Suppressor macrophage (primary cell): ENCODE measurements around the gene CLEC12A.
A peak's percentile ranks its signal among the peaks of the same experiment; 100 is the strongest.
"Not testable (repeated sequence)": the region's sequence is repeated elsewhere in the genome, so short reads cannot be mapped to it uniquely, and the experiment has no call there.

Experiments
- DNase-seq, 4 experiments: peaks; one replicate each; pipeline ENCODE4 v3.0.0-alpha.2; 2020 to 2022

Gene CLEC12A

GRCh38 chr12:9973949-9974348, 2.7 kb downstream of the CLEC12A start:
- peak; percentile 27 to 67 (median 46) for DNase-seq

DNA sequence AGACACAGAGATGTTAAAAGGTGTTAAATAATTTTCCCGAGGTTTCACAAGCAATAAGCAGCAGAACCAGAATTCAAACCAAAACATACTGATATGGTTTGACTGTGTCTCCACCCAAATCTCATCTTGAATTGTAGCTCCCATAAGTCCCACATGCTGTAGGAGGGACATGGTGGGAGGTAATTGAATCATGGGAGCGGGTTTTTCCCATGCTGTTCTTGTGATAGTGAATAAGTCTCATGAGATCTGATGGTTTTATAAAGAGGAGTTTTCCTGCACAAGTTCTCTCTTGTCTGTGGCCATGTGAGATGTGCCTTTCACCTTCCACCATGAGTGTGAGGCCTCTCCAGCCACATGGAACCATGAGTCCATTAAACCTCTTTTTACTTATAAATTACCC, 3.5 kb downstream of the CLEC12A start:
- DNase-seq: peak in 2 of 4 experiments; percentile 19 to 30

- no peak for DNase-seq
Measured at GRCh38 chr12:9975614-9976013, 4.4 kb downstream of the CLEC12A start.

- DNase-seq: not testable (repeated sequence)
Measured at GRCh38 chr12:9976626-9977025, 5.4 kb downstream of the CLEC12A start.

DNA sequence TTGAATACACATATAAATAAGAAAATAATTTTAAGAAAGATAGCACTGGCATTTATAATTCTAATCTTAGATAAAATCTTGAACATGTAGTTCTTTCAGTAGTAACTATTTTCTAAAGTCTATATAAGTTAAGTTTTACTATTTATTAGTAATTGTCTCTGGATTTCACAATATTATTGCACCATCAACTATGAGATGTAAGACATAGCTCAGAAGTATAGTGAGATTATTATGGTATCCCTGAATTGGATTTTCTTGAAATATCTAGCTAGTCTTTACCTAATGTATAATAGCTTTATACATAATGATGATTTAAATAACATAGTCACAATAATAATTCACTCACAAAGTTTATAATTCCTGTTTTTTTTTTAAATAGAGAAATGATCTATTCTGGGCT, 6.7 kb downstream of the CLEC12A start:
- DNase-seq: peak in 2 of 4 experiments; percentile 57 to 64

DNA sequence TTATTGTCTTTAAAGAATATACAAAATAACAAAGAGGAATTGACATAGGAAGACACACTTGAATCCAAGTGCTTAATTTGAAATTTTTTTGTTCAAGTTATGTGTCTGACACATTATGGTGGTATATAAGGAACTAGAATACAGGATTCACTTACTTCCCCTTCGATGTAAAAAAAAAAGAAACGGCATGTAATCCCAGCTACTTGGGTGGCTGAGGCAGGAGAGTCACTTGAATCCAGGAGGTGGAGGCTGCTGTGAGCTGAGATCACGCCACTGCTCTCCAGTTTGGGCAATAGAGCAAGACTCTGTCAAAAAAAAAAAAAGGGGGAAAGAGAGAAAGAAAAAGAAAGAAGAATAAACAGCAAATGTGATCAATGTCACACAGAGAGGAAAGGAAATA, 8.9 kb downstream of the CLEC12A start:
- peak in 3 of 4 experiments; percentile 55 to 71 (median 61) for DNase-seq

DNA sequence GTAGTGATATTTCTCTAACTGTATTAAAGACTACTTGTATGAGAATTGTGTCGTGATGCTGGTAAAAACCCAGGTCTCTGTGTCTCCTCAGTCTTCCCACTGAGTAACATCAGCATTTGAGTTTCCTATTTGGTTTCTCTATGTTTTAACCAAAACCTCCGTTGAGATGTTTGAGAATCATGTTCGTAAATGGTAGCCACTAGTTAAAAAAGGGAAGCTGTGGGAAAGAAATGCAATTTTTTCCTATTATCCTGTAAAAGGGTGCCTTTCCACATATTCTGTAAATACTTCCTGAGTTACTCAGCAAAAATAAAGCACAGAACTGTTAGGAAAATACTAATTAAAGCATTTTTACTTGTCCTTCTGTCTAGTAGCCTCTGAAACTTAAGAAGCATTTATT, 20.7 kb downstream of the CLEC12A start:
- DNase-seq: peak; percentile 13 to 61 (median 42)

- peak in 3 of 4 experiments; percentile 33 to 52 (median 41) for DNase-seq
Measured at GRCh38 chr12:9992296-9992695, 21.1 kb downstream of the CLEC12A start.

DNA sequence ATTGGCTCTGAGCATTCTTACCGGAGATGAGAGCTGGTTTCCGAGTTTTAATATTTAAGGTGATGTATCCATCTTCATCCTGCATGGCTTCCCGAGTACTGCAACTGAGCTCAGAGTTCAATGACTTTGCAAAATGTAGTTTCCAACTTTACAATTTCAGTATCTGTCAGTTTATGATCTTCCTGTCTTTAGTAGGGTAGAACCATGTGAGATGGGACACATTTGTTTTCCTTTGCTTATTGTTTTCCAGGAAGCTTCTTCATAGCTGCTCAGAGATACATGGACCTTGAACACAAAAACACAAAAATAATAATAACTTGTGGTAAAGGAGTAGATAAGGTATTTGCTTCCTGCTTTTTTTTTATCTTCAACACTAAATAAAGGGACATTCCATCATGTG, 27.8 kb downstream of the CLEC12A start, which contains the start of gene CLEC1B:
Gene CLEC1B, minus strand, starts transcription at position 106 of the 400 bp plus-strand sequence. Its CDS starts 21 bp downstream, at position 85.
- no peak for DNase-seq

GRCh38 chr12:10001171-10001776, 30.1 kb downstream of the CLEC12A start:
- DNase-seq: no peak

GRCh38 chr12:10012630-10013330, 41.6 kb downstream of the CLEC12A start:
- DNase-seq: no peak

DNA sequence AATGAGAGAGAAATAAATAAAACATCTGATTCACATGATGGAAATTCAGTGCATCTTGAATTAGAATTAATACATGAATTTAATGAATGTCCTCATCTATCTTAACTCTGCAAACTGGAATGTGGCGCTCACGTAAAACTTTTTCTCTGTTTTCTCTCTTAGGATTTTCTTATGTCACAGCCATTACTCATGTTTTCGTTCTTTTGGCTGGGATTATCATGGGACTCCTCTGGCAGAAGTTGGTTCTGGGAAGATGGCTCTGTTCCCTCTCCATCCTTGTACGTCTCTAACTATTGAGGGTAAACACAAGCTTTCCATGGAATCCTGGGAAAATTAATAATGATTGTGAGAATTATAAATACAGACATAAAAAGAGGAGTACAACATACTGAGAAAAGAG, 44.2 kb downstream of the CLEC12A start:
- DNase-seq: no peak

DNA sequence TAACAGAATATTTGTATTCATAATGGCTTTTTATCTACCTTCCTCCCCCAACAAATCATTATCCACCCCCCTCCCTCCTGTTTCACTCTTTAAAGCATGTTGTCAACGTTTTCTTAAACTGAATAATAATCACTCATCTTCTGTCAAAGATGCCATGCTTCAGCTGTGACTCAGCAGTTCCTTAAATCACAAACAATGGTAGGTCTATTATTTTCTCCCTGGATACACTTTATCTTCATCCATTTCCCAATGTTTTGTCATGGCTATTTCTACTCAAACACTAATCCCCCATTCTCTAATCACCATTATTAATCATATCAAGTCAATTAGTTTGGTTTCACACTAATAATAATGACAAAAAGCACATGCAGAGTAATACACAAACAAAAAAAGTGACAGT, 45.7 kb downstream of the CLEC12A start:
- DNase-seq: peak in 1 of 4 experiments; percentile 15

DNA sequence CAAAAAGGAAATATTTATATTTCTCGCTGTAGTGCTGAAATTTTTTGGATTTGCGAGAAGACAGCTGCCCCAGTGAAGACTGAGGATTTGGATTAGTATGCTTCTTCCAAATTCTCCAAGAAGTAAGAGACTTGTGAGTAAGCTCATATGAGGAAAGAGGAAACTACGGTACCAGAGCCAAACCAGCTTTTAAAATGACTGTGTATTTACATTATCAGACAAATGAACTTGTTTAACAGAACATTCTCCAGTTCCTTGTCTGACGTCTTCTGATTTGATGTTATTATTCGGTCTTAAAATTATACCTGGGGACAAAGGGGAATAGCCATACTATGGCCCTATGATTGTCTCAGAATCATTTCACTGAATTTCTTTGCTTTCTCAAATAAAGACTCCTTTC, 47.2 kb downstream of the CLEC12A start:
- DNase-seq: peak; percentile 28 to 66 (median 50)

GRCh38 chr12:10021342-10021741, 50.1 kb downstream of the CLEC12A start:
- no peak for DNase-seq

- DNase-seq: peak in 2 of 4 experiments; percentile 14 to 40
Measured at GRCh38 chr12:10025236-10025635, 54.0 kb downstream of the CLEC12A start.

DNA sequence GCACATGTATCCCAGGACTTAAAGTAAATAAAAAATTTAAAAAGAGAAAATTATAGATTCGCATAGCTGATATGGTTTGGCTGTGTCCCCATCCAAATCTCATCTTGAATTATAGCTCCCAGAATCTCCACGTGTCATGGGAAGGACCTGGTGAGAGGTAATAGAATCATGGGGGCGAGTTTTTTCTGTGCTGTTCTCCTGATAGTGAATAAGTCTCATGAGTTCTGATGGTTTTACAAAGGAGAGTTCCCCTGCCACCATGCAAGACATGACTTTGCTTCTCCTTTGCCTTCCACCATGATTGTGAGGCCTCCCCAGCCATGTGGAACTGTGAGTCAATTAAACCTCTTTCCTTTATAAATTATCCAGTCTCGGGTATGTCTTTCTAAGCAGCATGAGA, 55.5 kb downstream of the CLEC12A start:
- DNase-seq: peak in 3 of 4 experiments; percentile 13 to 51 (median 40)

- peak in 2 of 4 experiments; percentile 16 to 21 for DNase-seq
Measured at GRCh38 chr12:10027311-10027710, 56.1 kb downstream of the CLEC12A start.

- peak; percentile 88 to 99 (median 94) for DNase-seq
Measured at GRCh38 chr12:10027721-10028120, 56.5 kb downstream of the CLEC12A start.

- no peak for DNase-seq
Measured at GRCh38 chr12:10030446-10030845, 59.2 kb downstream of the CLEC12A start, which contains the start of gene CLEC9A. CLEC9A (plus strand) TSS chr12:10030682; CDS start chr12:10052688, 22,006 bp downstream.

DNA sequence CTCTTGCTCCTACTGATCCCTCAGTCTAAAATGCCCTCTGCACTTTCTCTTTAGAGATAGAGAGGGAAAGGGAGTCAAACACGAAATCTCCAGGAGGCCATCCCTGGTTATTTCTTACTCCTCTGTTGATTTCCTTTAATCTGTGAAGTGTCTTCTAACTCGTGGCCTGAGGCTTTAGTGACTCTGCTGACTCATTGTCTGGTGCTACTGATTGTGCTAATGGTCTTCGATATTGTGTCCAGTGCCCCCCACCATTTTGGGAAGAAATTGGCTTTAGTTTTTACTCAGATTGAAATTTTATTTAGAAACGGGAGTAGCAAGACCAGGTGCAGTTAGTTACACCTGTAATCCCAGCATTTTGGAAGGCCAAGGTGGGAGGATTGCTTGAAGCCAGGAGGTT, 60.1 kb downstream of the CLEC12A start:
- peak; percentile 15 to 55 (median 40) for DNase-seq

GRCh38 chr12:10031771-10032175, 60.6 kb downstream of the CLEC12A start:
- peak in 1 of 4 experiments; percentile 30 for DNase-seq

GRCh38 chr12:10033783-10034545, 62.8 kb downstream of the CLEC12A start:
- DNase-seq: peak; percentile 36 to 66 (median 46)
